CD14-positive monocyte (primary cell): ENCODE measurements around the gene ANP32A. TPM values are rescaled to one million over a fixed set of nuclear protein-coding genes. Genes with fewer than 3 reads are reported as not detected.

Experiments
- DNase-seq, 3 donors: peaks; one replicate each; pipeline ENCODE4 v3.0.0-alpha.2; 2011 to 2022
- H2AFZ ChIP-seq: 2 replicates; pipeline ENCODE4 v1.6.0; 2012; ENCODE audit warnings: mild to moderate bottlenecking, low read depth, low read length, inconsistent platforms; ENCODE audit not compliant: insufficient read depth, poor library complexity, severe bottlenecking
- H3K27ac ChIP-seq, 2 donors: 1 replicate in 1 of 2; 2 replicates in 1 of 2; pipeline ENCODE4 v1.5.1; 2012 to 2013; ENCODE audit warnings: low read length in 2 of 2, control low read depth in 1 of 2, inconsistent platforms in 1 of 2, low read depth in 1 of 2, mild to moderate bottlenecking in 1 of 2
- H3K27me3 ChIP-seq, 2 donors: one replicate each; pipeline versions ENCODE4 v1.6.0 to v1.6.1; 2011 to 2013; ENCODE audit warnings: low read length in 2 of 2; ENCODE audit not compliant: control insufficient read depth in 2 of 2, insufficient read depth in 2 of 2
- H3K36me3 ChIP-seq, 2 donors: replicated peaks in 1 of 2; 1 replicate in 1 of 2; 2 replicates in 1 of 2; pipeline versions ENCODE4 v1.5.1 to v1.6.1; 2012 to 2013; ENCODE audit warnings: low read length in 2 of 2, control low read depth in 1 of 2, inconsistent platforms in 1 of 2, mild to moderate bottlenecking in 1 of 2; ENCODE audit not compliant: insufficient read depth in 2 of 2, control insufficient read depth in 1 of 2
- H3K4me1 ChIP-seq, 2 donors: 1 replicate in 1 of 2; 2 replicates in 1 of 2; pipeline versions ENCODE4 v1.5.1 to v1.6.1; 2012 to 2013; ENCODE audit warnings: low read length in 2 of 2, control low read depth in 1 of 2, inconsistent platforms in 1 of 2, mild to moderate bottlenecking in 1 of 2, moderate library complexity in 1 of 2; ENCODE audit not compliant: insufficient read depth in 2 of 2, control insufficient read depth in 1 of 2
- H3K4me2 ChIP-seq: replicated peaks from 2 replicates; pipeline ENCODE3; 2012; ENCODE audit warnings: low read length, moderate library complexity, mild to moderate bottlenecking; ENCODE audit not compliant: poor library complexity, severe bottlenecking; ENCODE audit errors: extremely low read depth
- H3K4me3 ChIP-seq, 3 experiments: fragments of 200-600 bp in 1 of 3; sonication (generic) in 1 of 3; replicated peaks in 1 of 3; 1 replicate in 2 of 3; 2 replicates in 1 of 3; pipeline ENCODE4 v1.5.1; 2011 to 2013; ENCODE audit warnings: low read length in 3 of 3, mild to moderate bottlenecking in 3 of 3, control low read depth in 2 of 3, low read depth in 2 of 3, inconsistent platforms in 1 of 3, moderate library complexity in 1 of 3
- H3K79me2 ChIP-seq: 2 replicates; pipeline ENCODE4 v1.6.0; 2012; ENCODE audit warnings: mild to moderate bottlenecking, control low read depth, inconsistent platforms, low read length, moderate library complexity; ENCODE audit not compliant: insufficient read depth
- H3K9ac ChIP-seq: 2 replicates; pipeline ENCODE4 v1.6.0; 2017; ENCODE audit warnings: low read length, mild to moderate bottlenecking; ENCODE audit not compliant: insufficient read depth, poor library complexity, severe bottlenecking
- H3K9me3 ChIP-seq, 2 donors: replicated peaks in 1 of 2; 1 replicate in 1 of 2; 2 replicates in 1 of 2; pipeline versions ENCODE4 v1.5.1 to v1.6.1; 2012 to 2013; ENCODE audit warnings: low read length in 2 of 2, control low read depth in 1 of 2; ENCODE audit not compliant: control insufficient read depth in 1 of 2, insufficient read depth in 1 of 2
- H4K20me1 ChIP-seq: 2 replicates; pipeline ENCODE4 v1.6.0; 2012; ENCODE audit warnings: mild to moderate bottlenecking, low read length, control low read depth, moderate library complexity; ENCODE audit not compliant: insufficient read depth
- H3K27ac Mint-ChIP-seq, 7 donors: one replicate each; pipeline ENCODE4 v1.8.0; 2020; ENCODE audit warnings: mild to moderate bottlenecking in 7 of 7, mixed read lengths in 7 of 7, moderate library complexity in 6 of 7, inconsistent platforms in 2 of 7
- H3K27me3 Mint-ChIP-seq, 3 donors: one replicate each; pipeline ENCODE4 v1.8.0; 2021 to 2022; ENCODE audit warnings: low read depth in 3 of 3, mild to moderate bottlenecking in 3 of 3, mixed read lengths in 3 of 3, moderate library complexity in 3 of 3, inconsistent platforms in 1 of 3
- H3K36me3 Mint-ChIP-seq, 2 donors: one replicate each; pipeline ENCODE4 v1.8.0; 2020; ENCODE audit warnings: mixed read lengths in 2 of 2, inconsistent platforms in 1 of 2, mild to moderate bottlenecking in 1 of 2
- H3K4me1 Mint-ChIP-seq: one replicate; pipeline ENCODE4 v1.8.0; 2020; ENCODE audit warnings: mild to moderate bottlenecking, mixed read lengths
- H3K4me3 Mint-ChIP-seq, 2 donors: one replicate each; pipeline ENCODE4 v1.8.0; 2020; ENCODE audit warnings: mild to moderate bottlenecking in 2 of 2, mixed read lengths in 2 of 2, moderate library complexity in 1 of 2
- H3K9me3 Mint-ChIP-seq, 7 donors: one replicate each; pipeline ENCODE4 v1.8.0; 2020 to 2022; ENCODE audit warnings: mixed read lengths in 7 of 7, mild to moderate bottlenecking in 6 of 7, moderate library complexity in 6 of 7, inconsistent platforms in 2 of 7
- WGBS: methylation state at CpG from one replicate; pipeline ENCODE4 v1.1.5; 2013; ENCODE audit warnings: missing lambda C conversion rate; ENCODE audit not compliant: insufficient coverage; 5-methylcytosine and 5-hydroxymethylcytosine counted together
- intact Hi-C, 2 donors: fragments of 100-400 bp; cut with micrococcal nuclease; formaldehyde crosslinking; loops; one replicate each; pipeline versions ENCODE4 v1.15.0 to v1.15.1; 2023
- polyA plus RNA-seq, 3 donors: library from polyadenylated mRNA; depleted of rRNA in 1 of 3; unstranded in 2 of 3; stranded (reverse) in 1 of 3; fragments of 300-500 nt in 2 of 3; fragments of >200 nt in 1 of 3; fragmentation: Illumina TruSeq in 2 of 3; gene quantifications; 1 replicate in 2 of 3; 2 replicates in 1 of 3; pipeline ENCODE4 v1.2.3, GENCODE V29; 2012 to 2021
- TF ChIP-seq, protein P1 (sequence below): fragments of 200-600 bp; IDR thresholded peaks from one replicate; pipeline ENCODE4 v1.8.0; 2022; ENCODE audit warnings: antibody characterized with exemption, mild to moderate bottlenecking

Gene ANP32A
- polyA plus RNA-seq, 3 donors: 75.4 to 98.8 (median 86.8) TPM

GRCh38 chr15:68774521-68775235 is 46.0 kb downstream of the ANP32A start:
- Mint-ChIP-seq H3K27me3 (peaks cover 0 to 2% (median 1%) of the 10 kb centered on the region in 3 donors), H3K27ac (no peak overlapping the region), H3K4me3 (no peak overlapping the region), H3K9me3 (peaks cover 6 to 9% (median 8%) of the 10 kb centered on the region in 7 donors), H3K36me3 (peaks cover 25 to 26% of the 10 kb centered on the region in 2 donors), H3K4me1 (peaks cover 42% of the 10 kb centered on the region)
- Histone ChIP-seq H3K4me3 (no peak overlapping the region), H3K27ac (no peak overlapping the region), H3K79me2 (no peaks in the 10 kb centered on the region), H3K27me3 (no peaks in the 10 kb centered on the region), H3K4me1 (peaks cover 26 to 29% of the 10 kb centered on the region in 2 donors), H3K36me3 (peaks cover 19 to 23% of the 10 kb centered on the region in 2 donors), H2AFZ (no peak overlapping the region), H4K20me1 (no peaks in the 10 kb centered on the region), H3K4me2 (no peak overlapping the region), H3K9me3 (peaks cover 6 to 7% of the 10 kb centered on the region in 2 donors), H3K9ac (no peak overlapping the region)
- TF ChIP-seq, protein P1, sequence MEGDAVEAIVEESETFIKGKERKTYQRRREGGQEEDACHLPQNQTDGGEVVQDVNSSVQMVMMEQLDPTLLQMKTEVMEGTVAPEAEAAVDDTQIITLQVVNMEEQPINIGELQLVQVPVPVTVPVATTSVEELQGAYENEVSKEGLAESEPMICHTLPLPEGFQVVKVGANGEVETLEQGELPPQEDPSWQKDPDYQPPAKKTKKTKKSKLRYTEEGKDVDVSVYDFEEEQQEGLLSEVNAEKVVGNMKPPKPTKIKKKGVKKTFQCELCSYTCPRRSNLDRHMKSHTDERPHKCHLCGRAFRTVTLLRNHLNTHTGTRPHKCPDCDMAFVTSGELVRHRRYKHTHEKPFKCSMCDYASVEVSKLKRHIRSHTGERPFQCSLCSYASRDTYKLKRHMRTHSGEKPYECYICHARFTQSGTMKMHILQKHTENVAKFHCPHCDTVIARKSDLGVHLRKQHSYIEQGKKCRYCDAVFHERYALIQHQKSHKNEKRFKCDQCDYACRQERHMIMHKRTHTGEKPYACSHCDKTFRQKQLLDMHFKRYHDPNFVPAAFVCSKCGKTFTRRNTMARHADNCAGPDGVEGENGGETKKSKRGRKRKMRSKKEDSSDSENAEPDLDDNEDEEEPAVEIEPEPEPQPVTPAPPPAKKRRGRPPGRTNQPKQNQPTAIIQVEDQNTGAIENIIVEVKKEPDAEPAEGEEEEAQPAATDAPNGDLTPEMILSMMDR: no peak
- DNase-seq: no peak
- WGBS: 100% methylated on average over 1 of the region's 3 CpGs
- intact Hi-C loops: no loop called here

DNA sequence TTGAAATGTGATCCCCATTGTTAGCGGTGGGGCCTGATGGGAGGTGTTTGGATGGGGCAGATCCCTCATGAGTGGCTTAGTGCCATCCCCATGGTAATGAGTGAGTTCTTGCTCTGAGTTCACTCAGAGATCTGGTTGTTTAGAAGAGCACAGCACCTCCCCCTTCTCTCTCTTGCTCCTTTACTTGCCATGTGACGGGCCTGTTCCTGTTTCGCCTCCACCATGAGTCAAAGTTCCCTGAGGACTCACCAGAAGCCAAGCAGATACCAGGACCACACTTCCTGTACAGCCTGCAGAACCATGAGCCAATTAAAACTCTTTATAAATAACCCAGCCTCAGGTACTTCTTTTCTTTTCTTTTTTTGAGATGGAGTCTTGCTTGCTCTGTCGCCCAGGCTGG is 46.6 kb downstream of the ANP32A start:
- TF ChIP-seq, protein P1: no peak
- Mint-ChIP-seq H3K27ac (peak overlapping the region in 1 of 7 donors; percentile 12), H3K9me3 (peaks cover 6 to 9% (median 8%) of the 10 kb centered on the region in 7 donors), H3K4me3 (no peak overlapping the region), H3K27me3 (peaks cover 0 to 2% (median 1%) of the 10 kb centered on the region in 3 donors), H3K36me3 (peaks cover 19 to 21% of the 10 kb centered on the region in 2 donors), H3K4me1 (peaks cover 42% of the 10 kb centered on the region)
- Histone ChIP-seq H3K27ac (no peak overlapping the region), H2AFZ (no peak overlapping the region), H3K4me2 (no peak overlapping the region), H3K4me1 (peaks cover 23 to 29% of the 10 kb centered on the region in 2 donors), H4K20me1 (no peaks in the 10 kb centered on the region), H3K4me3 (no peak overlapping the region), H3K9ac (no peak overlapping the region), H3K36me3 (peaks cover 13 to 18% of the 10 kb centered on the region in 2 donors), H3K27me3 (no peaks in the 10 kb centered on the region), H3K9me3 (peaks cover 6 to 7% of the 10 kb centered on the region in 2 donors), H3K79me2 (no peaks in the 10 kb centered on the region)
- WGBS: 70% methylated on average over 2 of the region's 4 CpGs
- intact Hi-C loops: no loop called here
- peak in 1 of 3 donors; percentile 40 for DNase-seq
